Hepatocyte (in vitro differentiated cells): ENCODE data around the gene DNM2.

Source experiments
- EZH2 ChIP-seq: fragments of 200-600 bp; sonication (generic); IDR thresholded peaks from 2 replicates; pipeline ENCODE4 v1.6.1; 2016; ENCODE audit warnings: antibody characterized with exemption, mild to moderate bottlenecking, borderline replicate concordance
- TF ChIP-seq, protein P1 (sequence below): fragments of 200-600 bp; sonication (generic); IDR thresholded peaks from 2 replicates; pipeline ENCODE4 v1.5.1; 2016; ENCODE audit warnings: antibody characterized with exemption, mild to moderate bottlenecking; ENCODE audit not compliant: poor library complexity

DNA sequence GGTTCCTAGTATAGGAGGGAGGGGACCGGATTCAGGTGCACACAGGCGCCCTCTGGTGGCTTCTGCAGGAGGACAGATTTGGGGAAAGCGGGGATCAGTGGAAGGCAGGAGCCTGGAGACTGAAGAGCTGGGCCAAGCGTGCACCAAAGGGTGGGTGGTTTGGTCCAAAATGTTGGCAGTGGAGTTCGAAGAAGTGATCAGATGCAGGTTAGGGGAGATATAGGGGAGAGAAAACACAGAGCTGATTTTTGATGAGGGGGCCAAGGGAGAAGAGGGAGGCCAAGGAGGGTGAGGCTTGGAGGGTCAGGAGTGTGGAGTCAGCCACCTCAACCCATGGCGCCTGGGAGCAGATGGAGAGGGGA is 146.6 kb downstream of the DNM2 start:
- TF ChIP-seq, protein P1, sequence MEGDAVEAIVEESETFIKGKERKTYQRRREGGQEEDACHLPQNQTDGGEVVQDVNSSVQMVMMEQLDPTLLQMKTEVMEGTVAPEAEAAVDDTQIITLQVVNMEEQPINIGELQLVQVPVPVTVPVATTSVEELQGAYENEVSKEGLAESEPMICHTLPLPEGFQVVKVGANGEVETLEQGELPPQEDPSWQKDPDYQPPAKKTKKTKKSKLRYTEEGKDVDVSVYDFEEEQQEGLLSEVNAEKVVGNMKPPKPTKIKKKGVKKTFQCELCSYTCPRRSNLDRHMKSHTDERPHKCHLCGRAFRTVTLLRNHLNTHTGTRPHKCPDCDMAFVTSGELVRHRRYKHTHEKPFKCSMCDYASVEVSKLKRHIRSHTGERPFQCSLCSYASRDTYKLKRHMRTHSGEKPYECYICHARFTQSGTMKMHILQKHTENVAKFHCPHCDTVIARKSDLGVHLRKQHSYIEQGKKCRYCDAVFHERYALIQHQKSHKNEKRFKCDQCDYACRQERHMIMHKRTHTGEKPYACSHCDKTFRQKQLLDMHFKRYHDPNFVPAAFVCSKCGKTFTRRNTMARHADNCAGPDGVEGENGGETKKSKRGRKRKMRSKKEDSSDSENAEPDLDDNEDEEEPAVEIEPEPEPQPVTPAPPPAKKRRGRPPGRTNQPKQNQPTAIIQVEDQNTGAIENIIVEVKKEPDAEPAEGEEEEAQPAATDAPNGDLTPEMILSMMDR = peak; percentile 89
- no peak for TF ChIP-seq EZH2
